Glutamatergic neuron (in vitro differentiated cells): ENCODE results near the gene ABCA1. TPM values are rescaled to one million over a fixed set of nuclear protein-coding genes. Genes with fewer than 3 reads are reported as not detected.

ENCODE experiments used
- DNase-seq: peaks from one replicate; pipeline ENCODE4 v3.0.0; 2022
- H3K27ac Mint-ChIP-seq: one replicate; pipeline ENCODE4 v1.8.0; 2020; ENCODE audit warnings: mild to moderate bottlenecking, mixed read lengths, inconsistent platforms; ENCODE audit not compliant: unreplicated experiment
- H3K27me3 Mint-ChIP-seq: one replicate; pipeline ENCODE4 v1.8.0; 2020; ENCODE audit warnings: mild to moderate bottlenecking, moderate library complexity, mixed read lengths, inconsistent platforms; ENCODE audit not compliant: unreplicated experiment
- H3K36me3 Mint-ChIP-seq: one replicate; pipeline ENCODE4 v1.8.0; 2020; ENCODE audit warnings: mild to moderate bottlenecking, mixed read lengths, inconsistent platforms; ENCODE audit not compliant: unreplicated experiment
- H3K4me1 Mint-ChIP-seq: one replicate; pipeline ENCODE4 v1.8.0; 2020; ENCODE audit warnings: mild to moderate bottlenecking, low read depth, mixed read lengths, inconsistent platforms; ENCODE audit not compliant: unreplicated experiment
- H3K4me3 Mint-ChIP-seq: one replicate; pipeline ENCODE4 v1.8.0; 2020; ENCODE audit warnings: mild to moderate bottlenecking, mixed read lengths, inconsistent platforms; ENCODE audit not compliant: unreplicated experiment
- H3K9me3 Mint-ChIP-seq: one replicate; pipeline ENCODE4 v1.8.0; 2020; ENCODE audit warnings: mild to moderate bottlenecking, moderate library complexity, mixed read lengths, inconsistent platforms; ENCODE audit not compliant: unreplicated experiment
- total RNA-seq: library from RNA; stranded (reverse); fragmentation: NEBNext Ultra II Directional; extraction: Animal tissue kit (Norgen Biotek cat#: 25700); gene quantifications from one replicate; pipeline ENCODE4 v1.2.1, GENCODE V29; 2021; ENCODE audit not compliant: unreplicated experiment
- TF ChIP-seq, protein P1 (sequence below): fragments of 200-600 bp; sonication (generic); IDR thresholded peaks from one replicate; pipeline ENCODE4 v1.5.0; 2021; ENCODE audit not compliant: partially characterized antibody, unreplicated experiment

ABCA1 gene
- total RNA-seq, 1 donor from 2014 or later, result 146 TPM

- no peak overlapping the region for H3K4me3 Mint-ChIP-seq
- peaks cover 13% of the 10 kb centered on the region for H3K36me3 Mint-ChIP-seq
- TF ChIP-seq, protein P1, sequence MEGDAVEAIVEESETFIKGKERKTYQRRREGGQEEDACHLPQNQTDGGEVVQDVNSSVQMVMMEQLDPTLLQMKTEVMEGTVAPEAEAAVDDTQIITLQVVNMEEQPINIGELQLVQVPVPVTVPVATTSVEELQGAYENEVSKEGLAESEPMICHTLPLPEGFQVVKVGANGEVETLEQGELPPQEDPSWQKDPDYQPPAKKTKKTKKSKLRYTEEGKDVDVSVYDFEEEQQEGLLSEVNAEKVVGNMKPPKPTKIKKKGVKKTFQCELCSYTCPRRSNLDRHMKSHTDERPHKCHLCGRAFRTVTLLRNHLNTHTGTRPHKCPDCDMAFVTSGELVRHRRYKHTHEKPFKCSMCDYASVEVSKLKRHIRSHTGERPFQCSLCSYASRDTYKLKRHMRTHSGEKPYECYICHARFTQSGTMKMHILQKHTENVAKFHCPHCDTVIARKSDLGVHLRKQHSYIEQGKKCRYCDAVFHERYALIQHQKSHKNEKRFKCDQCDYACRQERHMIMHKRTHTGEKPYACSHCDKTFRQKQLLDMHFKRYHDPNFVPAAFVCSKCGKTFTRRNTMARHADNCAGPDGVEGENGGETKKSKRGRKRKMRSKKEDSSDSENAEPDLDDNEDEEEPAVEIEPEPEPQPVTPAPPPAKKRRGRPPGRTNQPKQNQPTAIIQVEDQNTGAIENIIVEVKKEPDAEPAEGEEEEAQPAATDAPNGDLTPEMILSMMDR, result no peak
- peaks cover 22% of the 10 kb centered on the region for H3K9me3 Mint-ChIP-seq
- peaks cover 49% of the 10 kb centered on the region for H3K4me1 Mint-ChIP-seq
- DNase-seq, result no peak
- peaks cover 11% of the 10 kb centered on the region for H3K27me3 Mint-ChIP-seq
- H3K27ac Mint-ChIP-seq, result no peak overlapping the region
Measured at GRCh38 chr9:104885818-104886709, 41.9 kb downstream of the ABCA1 start.

- DNase-seq, result no peak
- Mint-ChIP-seq H3K27ac (no peak overlapping the region), H3K27me3 (peaks cover 10% of the 10 kb centered on the region), H3K4me1 (peaks cover 39% of the 10 kb centered on the region), H3K36me3 (peaks cover 13% of the 10 kb centered on the region), H3K9me3 (peaks cover 19% of the 10 kb centered on the region), H3K4me3 (peak overlapping the region; percentile 69)
- TF ChIP-seq, protein P1, result no peak
Measured at GRCh38 chr9:104883169-104883568, 44.8 kb downstream of the ABCA1 start.

DNA sequence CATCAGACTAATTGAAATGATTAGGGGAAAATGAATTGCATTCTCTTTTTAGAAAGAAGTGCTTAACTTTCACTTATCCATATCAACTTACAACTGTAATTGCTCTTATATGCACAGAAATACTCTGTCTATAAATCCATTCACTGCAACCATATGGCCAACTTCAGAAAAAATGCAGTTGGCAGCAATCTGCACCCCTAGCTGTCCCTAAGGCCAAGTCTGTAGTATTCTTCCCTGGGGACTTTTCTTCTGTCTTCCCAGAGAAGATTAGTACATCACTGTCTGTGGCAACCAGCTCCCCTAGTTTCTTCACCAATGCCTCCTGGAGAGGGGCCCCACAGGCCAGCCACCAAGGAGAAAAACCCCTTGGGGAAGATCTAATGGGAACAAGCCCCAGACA is 45.4 kb downstream of the ABCA1 start:
- no peak for DNase-seq
- TF ChIP-seq, protein P1, result no peak
- Mint-ChIP-seq H3K36me3 (peaks cover 13% of the 10 kb centered on the region), H3K4me1 (peaks cover 35% of the 10 kb centered on the region), H3K27me3 (peaks cover 8% of the 10 kb centered on the region), H3K9me3 (peaks cover 16% of the 10 kb centered on the region), H3K4me3 (peak overlapping the region; percentile 69), H3K27ac (no peak overlapping the region)

DNA sequence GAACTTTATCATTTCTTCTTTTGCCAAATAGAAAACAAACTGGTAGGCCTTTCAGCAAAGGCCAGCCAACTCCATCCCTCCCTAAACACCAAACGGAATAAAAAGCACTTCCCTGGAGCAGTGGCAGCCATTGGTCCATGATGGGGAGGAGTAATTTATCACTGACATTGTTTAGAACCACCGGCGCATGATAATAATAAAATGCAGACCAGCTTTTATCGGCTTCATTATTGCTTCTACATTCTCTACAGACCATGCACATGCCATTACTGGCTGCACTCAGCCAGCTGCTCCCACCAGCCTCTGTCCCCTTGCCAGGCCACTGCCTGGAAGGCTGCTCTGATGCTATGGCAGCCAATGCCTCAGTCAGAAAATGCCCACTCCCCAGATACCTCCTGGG is 45.9 kb downstream of the ABCA1 start:
- Mint-ChIP-seq H3K9me3 (peaks cover 16% of the 10 kb centered on the region), H3K27me3 (peaks cover 8% of the 10 kb centered on the region), H3K27ac (peak overlapping the region; percentile 68), H3K4me3 (peak overlapping the region; percentile 46), H3K4me1 (peaks cover 35% of the 10 kb centered on the region), H3K36me3 (peaks cover 13% of the 10 kb centered on the region)
- TF ChIP-seq, protein P1, result no peak
- DNase-seq, result peak; percentile 53
